Measurements from ENCODE around the gene USP7.
"Not testable (repeated sequence)": the region's sequence is repeated elsewhere in the genome, so short reads cannot be mapped to it uniquely, and the experiment has no call there.

Gene USP7

DNA sequence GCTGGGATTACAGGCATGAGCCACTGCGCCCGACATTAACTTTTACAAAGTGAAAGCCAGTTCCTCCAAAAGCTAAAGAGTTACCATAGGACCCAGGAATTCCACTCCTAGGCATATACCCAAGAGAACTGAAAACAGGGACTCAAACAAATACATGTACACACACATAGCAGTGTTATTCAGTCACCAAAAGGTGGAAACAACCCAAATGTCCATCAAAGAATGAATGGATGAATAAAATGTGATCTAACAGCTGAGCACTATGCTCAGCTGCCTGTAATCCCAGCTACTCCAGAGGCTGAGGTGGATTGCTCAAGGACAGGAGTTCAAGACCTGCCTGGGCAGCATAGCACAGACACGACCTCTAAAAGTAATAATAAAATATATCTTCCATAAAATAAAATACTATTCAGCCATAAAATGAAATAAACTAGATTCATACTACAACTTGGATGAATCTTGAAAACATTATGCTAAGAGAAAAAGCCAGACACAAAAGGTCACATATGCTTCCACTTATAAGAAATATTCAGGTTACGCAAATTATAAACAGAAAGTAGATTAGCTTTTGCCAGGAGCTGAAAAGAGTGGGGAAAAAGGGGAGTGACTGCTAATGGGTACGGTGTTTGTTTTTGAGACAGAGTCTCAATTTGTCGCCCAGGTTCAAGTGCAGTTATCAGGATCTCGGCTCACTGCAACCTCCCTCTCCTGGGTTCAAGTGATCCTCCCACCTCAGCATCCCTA lies 9.3 kb upstream of the USP7 start:
- DNase-seq (ENCODE audit: low read depth in 1 of 2, low spot score in 1 of 2) = no peak
- Histone ChIP-seq H3K4me3 (replicated peaks; ENCODE audit: insufficient read depth, low read length) (no peak overlapping the region), H3K27ac (replicated peaks) (no peak overlapping the region), H3K27me3 (ENCODE audit: insufficient read depth, poor library complexity, severe bottlenecking) (no peaks in the 10 kb centered on the region)
- TF ChIP-seq, protein P1, sequence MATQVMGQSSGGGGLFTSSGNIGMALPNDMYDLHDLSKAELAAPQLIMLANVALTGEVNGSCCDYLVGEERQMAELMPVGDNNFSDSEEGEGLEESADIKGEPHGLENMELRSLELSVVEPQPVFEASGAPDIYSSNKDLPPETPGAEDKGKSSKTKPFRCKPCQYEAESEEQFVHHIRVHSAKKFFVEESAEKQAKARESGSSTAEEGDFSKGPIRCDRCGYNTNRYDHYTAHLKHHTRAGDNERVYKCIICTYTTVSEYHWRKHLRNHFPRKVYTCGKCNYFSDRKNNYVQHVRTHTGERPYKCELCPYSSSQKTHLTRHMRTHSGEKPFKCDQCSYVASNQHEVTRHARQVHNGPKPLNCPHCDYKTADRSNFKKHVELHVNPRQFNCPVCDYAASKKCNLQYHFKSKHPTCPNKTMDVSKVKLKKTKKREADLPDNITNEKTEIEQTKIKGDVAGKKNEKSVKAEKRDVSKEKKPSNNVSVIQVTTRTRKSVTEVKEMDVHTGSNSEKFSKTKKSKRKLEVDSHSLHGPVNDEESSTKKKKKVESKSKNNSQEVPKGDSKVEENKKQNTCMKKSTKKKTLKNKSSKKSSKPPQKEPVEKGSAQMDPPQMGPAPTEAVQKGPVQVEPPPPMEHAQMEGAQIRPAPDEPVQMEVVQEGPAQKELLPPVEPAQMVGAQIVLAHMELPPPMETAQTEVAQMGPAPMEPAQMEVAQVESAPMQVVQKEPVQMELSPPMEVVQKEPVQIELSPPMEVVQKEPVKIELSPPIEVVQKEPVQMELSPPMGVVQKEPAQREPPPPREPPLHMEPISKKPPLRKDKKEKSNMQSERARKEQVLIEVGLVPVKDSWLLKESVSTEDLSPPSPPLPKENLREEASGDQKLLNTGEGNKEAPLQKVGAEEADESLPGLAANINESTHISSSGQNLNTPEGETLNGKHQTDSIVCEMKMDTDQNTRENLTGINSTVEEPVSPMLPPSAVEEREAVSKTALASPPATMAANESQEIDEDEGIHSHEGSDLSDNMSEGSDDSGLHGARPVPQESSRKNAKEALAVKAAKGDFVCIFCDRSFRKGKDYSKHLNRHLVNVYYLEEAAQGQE (IDR thresholded peaks at IDR 0.05; ENCODE audit: insufficient replicate concordance, low read depth) = no peak
- TF ChIP-seq SPI1 (IDR thresholded peaks at IDR 0.05; ENCODE audit: borderline replicate concordance, low read depth) = no peak
- TF ChIP-seq, protein P2, sequence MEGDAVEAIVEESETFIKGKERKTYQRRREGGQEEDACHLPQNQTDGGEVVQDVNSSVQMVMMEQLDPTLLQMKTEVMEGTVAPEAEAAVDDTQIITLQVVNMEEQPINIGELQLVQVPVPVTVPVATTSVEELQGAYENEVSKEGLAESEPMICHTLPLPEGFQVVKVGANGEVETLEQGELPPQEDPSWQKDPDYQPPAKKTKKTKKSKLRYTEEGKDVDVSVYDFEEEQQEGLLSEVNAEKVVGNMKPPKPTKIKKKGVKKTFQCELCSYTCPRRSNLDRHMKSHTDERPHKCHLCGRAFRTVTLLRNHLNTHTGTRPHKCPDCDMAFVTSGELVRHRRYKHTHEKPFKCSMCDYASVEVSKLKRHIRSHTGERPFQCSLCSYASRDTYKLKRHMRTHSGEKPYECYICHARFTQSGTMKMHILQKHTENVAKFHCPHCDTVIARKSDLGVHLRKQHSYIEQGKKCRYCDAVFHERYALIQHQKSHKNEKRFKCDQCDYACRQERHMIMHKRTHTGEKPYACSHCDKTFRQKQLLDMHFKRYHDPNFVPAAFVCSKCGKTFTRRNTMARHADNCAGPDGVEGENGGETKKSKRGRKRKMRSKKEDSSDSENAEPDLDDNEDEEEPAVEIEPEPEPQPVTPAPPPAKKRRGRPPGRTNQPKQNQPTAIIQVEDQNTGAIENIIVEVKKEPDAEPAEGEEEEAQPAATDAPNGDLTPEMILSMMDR (IDR thresholded peaks at IDR 0.05; ENCODE audit: insufficient read depth, low read length) = no peak
- TF ChIP-seq GABPA (IDR thresholded peaks at IDR 0.05; ENCODE audit: low read depth) = no peak
- no peak for TF ChIP-seq POLR2AphosphoS5 (IDR thresholded peaks at IDR 0.05; ENCODE audit: low read depth)

GRCh38 chr16:8971416-8971815 lies 7.7 kb upstream of the USP7 start:
- no peak for DNase-seq (ENCODE audit: low read depth in 1 of 2, low spot score in 1 of 2)
- Histone ChIP-seq H3K4me3 (replicated peaks; ENCODE audit: insufficient read depth, low read length) (no peak overlapping the region), H3K27ac (replicated peaks) (no peak overlapping the region), H3K27me3 (ENCODE audit: insufficient read depth, poor library complexity, severe bottlenecking) (no peaks in the 10 kb centered on the region)
- TF ChIP-seq GABPA (IDR thresholded peaks at IDR 0.05; ENCODE audit: low read depth) (no peak), POLR2AphosphoS5 (IDR thresholded peaks at IDR 0.05; ENCODE audit: low read depth) (no peak), SPI1 (IDR thresholded peaks at IDR 0.05; ENCODE audit: borderline replicate concordance, low read depth) (no peak)
- TF ChIP-seq, protein P1 (IDR thresholded peaks at IDR 0.05; ENCODE audit: insufficient replicate concordance, low read depth) = no peak
- TF ChIP-seq, protein P2 (IDR thresholded peaks at IDR 0.05; ENCODE audit: insufficient read depth, low read length) = no peak

- H3K27me3 ChIP-seq (ENCODE audit: insufficient read depth, poor library complexity, severe bottlenecking); H3K4me3 ChIP-seq (replicated peaks; ENCODE audit: insufficient read depth, low read length); H3K27ac ChIP-seq (replicated peaks); DNase-seq (ENCODE audit: low read depth in 1 of 2, low spot score in 1 of 2): not testable (repeated sequence)
Measured at GRCh38 chr16:8969202-8969897, 5.6 kb upstream of the USP7 start.

DNA sequence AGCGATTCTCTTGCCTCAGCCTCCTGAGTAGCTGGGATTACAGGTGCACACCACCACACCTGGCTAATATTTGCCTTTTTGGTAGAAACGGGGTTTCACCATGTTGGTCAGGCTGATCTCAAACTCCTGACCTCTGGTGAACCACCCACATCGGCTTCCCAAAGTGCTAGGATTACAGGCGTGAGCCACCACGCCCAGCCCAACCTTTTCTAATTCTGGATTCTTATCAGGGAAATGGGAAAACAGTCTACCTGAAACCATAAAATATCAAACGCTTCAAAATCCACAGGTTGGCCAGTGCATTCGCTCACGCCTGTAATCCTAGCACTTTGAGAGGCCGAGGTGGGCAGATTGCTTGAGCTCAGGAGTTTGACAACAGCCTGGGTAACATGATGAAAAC lies 4.3 kb upstream of the USP7 start:
- H3K27ac ChIP-seq (replicated peaks); H3K27me3 ChIP-seq (ENCODE audit: insufficient read depth, poor library complexity, severe bottlenecking); DNase-seq (ENCODE audit: low read depth in 1 of 2, low spot score in 1 of 2); H3K4me3 ChIP-seq (replicated peaks; ENCODE audit: insufficient read depth, low read length): not testable (repeated sequence)

Data from HL-60 (cell line).